GM06990 (cell line): ENCODE data around the gene WNT10A.

ENCODE experiments used
- DNase-seq: peaks from one replicate; pipeline ENCODE4 v3.0.0-alpha.2; 2011; ENCODE audit not compliant: insufficient read length; ENCODE audit errors: extremely low read depth
- H3K27me3 ChIP-seq: replicated peaks from 2 replicates; pipeline ENCODE4 v1.6.0; 2011; ENCODE audit warnings: low read length; ENCODE audit not compliant: control insufficient read depth, insufficient read depth
- H3K36me3 ChIP-seq: 2 replicates; pipeline ENCODE4 v1.5.1; 2011; ENCODE audit warnings: low read length; ENCODE audit not compliant: control insufficient read depth, insufficient read depth
- H3K4me3 ChIP-seq: replicated peaks from 2 replicates; pipeline ENCODE4 v1.5.1; 2011; ENCODE audit warnings: low read depth, mild to moderate bottlenecking, control low read depth, low read length
- TF ChIP-seq, protein P1 (sequence below): IDR thresholded peaks from 2 replicates; pipeline ENCODE4 v1.5.1; 2011; ENCODE audit warnings: low read length, control low read depth, mild to moderate bottlenecking, inconsistent platforms; ENCODE audit not compliant: insufficient read depth, poor library complexity, severe bottlenecking

WNT10A gene

DNA sequence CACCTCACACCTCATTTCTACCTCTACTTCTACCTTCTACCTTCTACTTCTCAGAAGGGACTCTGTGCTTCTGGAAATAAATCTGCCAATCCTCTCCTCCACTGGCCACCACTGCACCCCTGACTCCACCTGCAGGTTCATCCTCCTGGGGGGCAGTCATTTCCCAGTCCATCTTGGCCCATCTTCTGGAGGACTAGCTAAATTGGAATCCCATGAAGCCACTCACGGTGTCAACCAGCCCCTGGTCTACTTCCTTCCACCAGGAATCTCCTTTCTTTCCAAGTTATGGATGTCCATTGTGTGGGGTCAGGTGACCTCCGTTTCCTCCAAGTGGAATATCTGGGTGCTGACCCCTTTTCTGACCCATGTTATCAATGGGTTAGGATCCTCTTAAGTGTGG lies 3.9 kb downstream of the WNT10A start:
- H3K36me3 ChIP-seq = no peaks in the 10 kb centered on the region
- H3K27me3 ChIP-seq = no peaks in the 10 kb centered on the region
- TF ChIP-seq, protein P1, sequence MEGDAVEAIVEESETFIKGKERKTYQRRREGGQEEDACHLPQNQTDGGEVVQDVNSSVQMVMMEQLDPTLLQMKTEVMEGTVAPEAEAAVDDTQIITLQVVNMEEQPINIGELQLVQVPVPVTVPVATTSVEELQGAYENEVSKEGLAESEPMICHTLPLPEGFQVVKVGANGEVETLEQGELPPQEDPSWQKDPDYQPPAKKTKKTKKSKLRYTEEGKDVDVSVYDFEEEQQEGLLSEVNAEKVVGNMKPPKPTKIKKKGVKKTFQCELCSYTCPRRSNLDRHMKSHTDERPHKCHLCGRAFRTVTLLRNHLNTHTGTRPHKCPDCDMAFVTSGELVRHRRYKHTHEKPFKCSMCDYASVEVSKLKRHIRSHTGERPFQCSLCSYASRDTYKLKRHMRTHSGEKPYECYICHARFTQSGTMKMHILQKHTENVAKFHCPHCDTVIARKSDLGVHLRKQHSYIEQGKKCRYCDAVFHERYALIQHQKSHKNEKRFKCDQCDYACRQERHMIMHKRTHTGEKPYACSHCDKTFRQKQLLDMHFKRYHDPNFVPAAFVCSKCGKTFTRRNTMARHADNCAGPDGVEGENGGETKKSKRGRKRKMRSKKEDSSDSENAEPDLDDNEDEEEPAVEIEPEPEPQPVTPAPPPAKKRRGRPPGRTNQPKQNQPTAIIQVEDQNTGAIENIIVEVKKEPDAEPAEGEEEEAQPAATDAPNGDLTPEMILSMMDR = no peak
- H3K4me3 ChIP-seq = peak overlapping the region; percentile 47; the same call in 1 of the 2 replicates
- DNase-seq = no peak

- H3K4me3 ChIP-seq = no peak overlapping the region
- no peaks in the 10 kb centered on the region for H3K27me3 ChIP-seq
- TF ChIP-seq, protein P1 = no peak
- H3K36me3 ChIP-seq = 0 out of 2 replicates have a peak, but pooled peaks cover 1% of the 10 kb centered on the region
- DNase-seq = no peak
Measured at GRCh38 chr2:218885981-218886947, 5.6 kb downstream of the WNT10A start.

- TF ChIP-seq, protein P1 = no peak
- Histone ChIP-seq H3K27me3 (no peaks in the 10 kb centered on the region), H3K36me3 (0 out of 2 replicates have a peak, but pooled peaks cover 1% of the 10 kb centered on the region), H3K4me3 (no peak overlapping the region)
- DNase-seq = no peak
Measured at GRCh38 chr2:218887079-218887478, 6.4 kb downstream of the WNT10A start.

DNA sequence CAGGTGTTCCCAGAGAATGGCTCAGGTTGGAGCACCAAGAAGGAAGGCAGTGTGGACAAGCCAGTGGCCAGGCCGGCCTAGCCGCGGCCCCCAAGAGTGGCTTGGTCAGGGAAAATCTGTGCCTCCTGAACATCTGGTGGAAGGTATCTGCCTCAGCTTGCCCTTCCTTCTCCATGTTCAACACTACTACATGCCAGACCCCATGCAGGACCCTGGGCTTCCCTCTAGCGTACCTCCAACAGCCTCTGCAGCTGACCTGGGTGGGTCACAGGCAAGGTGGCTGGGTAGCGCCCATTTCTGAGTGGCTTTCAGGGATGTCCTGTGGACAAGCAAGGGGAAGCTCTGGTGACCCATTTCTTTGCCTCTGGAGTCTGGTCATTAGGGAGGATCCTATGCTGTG lies 7.7 kb downstream of the WNT10A start:
- no peak overlapping the region for H3K4me3 ChIP-seq
- DNase-seq = no peak
- H3K36me3 ChIP-seq = 0 out of 2 replicates have a peak, but pooled peaks cover 1% of the 10 kb centered on the region
- TF ChIP-seq, protein P1 = no peak
- H3K27me3 ChIP-seq = no peaks in the 10 kb centered on the region

DNA sequence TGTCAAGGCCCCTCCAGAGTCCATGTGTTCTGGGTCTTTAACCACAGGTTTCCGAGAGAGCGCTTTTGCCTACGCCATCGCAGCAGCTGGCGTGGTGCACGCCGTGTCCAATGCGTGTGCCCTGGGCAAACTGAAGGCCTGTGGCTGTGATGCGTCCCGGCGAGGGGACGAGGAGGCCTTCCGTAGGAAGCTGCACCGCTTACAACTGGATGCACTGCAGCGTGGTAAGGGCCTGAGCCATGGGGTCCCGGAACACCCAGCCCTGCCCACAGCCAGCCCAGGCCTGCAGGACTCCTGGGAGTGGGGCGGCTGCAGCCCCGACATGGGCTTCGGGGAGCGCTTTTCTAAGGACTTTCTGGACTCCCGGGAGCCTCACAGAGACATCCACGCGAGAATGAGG lies 9.3 kb downstream of the WNT10A start:
- TF ChIP-seq, protein P1 = no peak
- DNase-seq = no peak
- no peaks in the 10 kb centered on the region for H3K27me3 ChIP-seq

More for the DNA sequence above, 9.3 kb downstream of the WNT10A start:
- H3K4me3 ChIP-seq = no peak overlapping the region
- 0 out of 2 replicates have a peak, but pooled peaks cover 1% of the 10 kb centered on the region for H3K36me3 ChIP-seq
